Left ventricle myocardium inferior (tissue), 1 donor: ENCODE results near the gene LAPTM5. TPM values are rescaled to one million over a fixed set of nuclear protein-coding genes. Genes with fewer than 3 reads are reported as not detected.

Experiments
- DNase-seq: peaks from one replicate; pipeline ENCODE4 v3.0.0-alpha.2; 2020
- H3K27ac ChIP-seq: fragments of 200-600 bp; replicated peaks from 2 replicates; pipeline ENCODE4 v1.8.0; 2021
- H3K27me3 ChIP-seq: fragments of 200-600 bp; 2 replicates; pipeline ENCODE4 v1.8.0; 2021; ENCODE audit warnings: low read depth
- H3K36me3 ChIP-seq: fragments of 200-600 bp; 2 replicates; pipeline ENCODE4 v1.8.0; 2021
- H3K4me1 ChIP-seq: fragments of 200-600 bp; 2 replicates; pipeline ENCODE4 v1.8.0; 2021
- H3K4me3 ChIP-seq: fragments of 200-600 bp; 2 replicates; pipeline ENCODE4 v1.8.0; 2021; ENCODE audit warnings: mild to moderate bottlenecking, moderate library complexity
- H3K9me3 ChIP-seq: fragments of 200-600 bp; replicated peaks from 2 replicates; pipeline ENCODE4 v1.8.0; 2021
- CTCF ChIP-seq: fragments of 200-600 bp; IDR thresholded peaks from 2 replicates; pipeline ENCODE4 v1.8.0; 2021; ENCODE audit warnings: antibody characterized with exemption, mild to moderate bottlenecking, borderline replicate concordance
- intact Hi-C: fragments of 100-400 bp; cut with micrococcal nuclease; formaldehyde crosslinking; loops from one replicate; pipeline ENCODE4 v1.11.0; 2022
- total RNA-seq: library from RNA; stranded (reverse); fragmentation: NEBNext Ultra II Directional; extraction: Animal tissue kit (Norgen Biotek cat#: 25700); gene quantifications from one replicate; pipeline ENCODE4 v1.2.1, GENCODE V29; 2021
- donor health status: DM: no; HTN: yes; CAD: no; lungs with severe emphysema.

Gene LAPTM5
- total RNA-seq, 1 donor from 2014 or later = 18.8 TPM

DNA sequence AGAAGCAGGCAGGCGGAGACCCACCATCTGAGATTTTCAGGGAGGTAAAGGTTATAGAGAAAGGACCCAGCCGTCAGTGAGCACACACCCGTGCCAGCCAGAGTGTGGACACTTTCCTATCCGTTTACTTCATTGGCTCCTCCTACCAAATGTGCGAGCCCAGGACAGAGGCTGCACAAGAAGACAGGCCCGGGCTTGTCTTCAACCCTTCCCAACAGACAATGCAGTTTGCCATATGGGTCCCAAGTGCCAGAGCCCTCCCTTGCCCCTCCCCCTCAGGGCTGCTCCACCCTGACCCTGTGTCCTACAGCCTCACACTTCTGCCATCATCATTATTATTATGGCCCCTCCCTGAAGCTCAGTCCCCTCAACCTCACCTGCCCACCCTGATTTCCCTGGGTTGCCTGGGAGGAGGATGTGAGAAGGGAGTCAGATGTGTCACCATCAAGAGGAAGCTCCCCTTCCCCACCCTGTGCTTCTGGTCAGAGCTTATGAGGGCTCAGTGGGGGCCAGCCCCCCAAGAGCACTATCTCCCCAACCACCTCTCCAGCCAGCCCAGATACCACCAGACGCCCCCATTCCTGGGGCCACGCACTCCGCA lies 9.4 kb downstream of the LAPTM5 start:
- DNase-seq = no peak

DNA sequence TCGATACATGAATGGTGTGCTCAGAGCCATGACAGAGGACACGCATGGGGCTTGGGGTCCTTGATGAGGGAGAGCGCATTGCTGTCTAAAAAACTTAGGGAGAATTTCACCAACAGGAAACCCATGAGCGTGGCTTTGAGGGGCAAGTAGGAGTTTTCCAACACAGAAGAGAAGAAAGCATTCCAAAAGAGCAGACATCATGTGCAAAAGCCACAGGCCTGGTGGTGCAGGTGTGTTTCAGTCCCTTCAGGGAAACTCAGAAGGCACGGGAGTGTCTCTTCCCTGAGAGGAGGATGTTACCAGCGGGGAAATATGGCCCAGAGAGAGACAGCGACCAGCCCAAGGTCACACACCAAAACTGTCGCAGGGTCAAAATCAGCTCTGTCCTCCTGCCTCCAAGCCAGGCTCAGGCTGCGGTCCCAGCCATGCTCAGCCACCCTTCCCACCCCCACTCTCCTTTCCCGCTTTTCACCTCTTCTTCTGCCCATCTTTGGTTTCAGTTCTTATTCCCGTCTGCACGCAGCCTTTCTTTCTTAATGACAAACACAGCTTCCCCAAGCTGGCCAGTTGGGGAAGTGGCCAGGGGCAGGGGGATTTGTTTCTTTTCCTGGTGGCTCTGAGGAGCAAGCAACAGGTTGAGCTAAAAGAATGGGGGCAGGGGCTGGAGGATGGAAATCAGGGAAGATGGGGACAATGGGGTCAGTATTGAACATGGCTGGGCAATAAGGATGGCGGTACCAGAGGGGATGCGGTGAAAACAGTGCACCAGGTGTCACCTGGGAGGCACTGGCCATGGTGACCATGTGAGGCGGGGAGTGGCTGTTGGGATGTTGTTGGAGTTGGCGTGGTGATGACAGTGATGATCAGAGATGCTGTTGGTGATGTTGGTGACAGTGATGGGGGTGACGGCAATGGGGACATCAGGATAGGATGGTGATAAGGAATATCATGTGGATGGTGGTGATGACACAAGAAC lies 10.3 kb downstream of the LAPTM5 start:
- no peaks in the 10 kb centered on the region for H3K9me3 ChIP-seq
- H3K4me3 ChIP-seq = no peak overlapping the region
- peaks cover 5% of the 10 kb centered on the region for H3K4me1 ChIP-seq
- H3K27me3 ChIP-seq = peaks cover 14% of the 10 kb centered on the region
- no peak for TF ChIP-seq CTCF
- DNase-seq = no peak
- no peaks in the 10 kb centered on the region for H3K36me3 ChIP-seq
- no peak overlapping the region for H3K27ac ChIP-seq
- intact Hi-C loops = no loop called here

More for the DNA sequence above, 9.4 kb downstream of the LAPTM5 start:
- intact Hi-C loops = no loop called here
- TF ChIP-seq CTCF = no peak
- Histone ChIP-seq H3K36me3 (no peaks in the 10 kb centered on the region), H3K4me1 (peaks cover 5% of the 10 kb centered on the region), H3K9me3 (no peaks in the 10 kb centered on the region), H3K27me3 (peaks cover 22% of the 10 kb centered on the region), H3K4me3 (no peak overlapping the region), H3K27ac (no peak overlapping the region)

DNA sequence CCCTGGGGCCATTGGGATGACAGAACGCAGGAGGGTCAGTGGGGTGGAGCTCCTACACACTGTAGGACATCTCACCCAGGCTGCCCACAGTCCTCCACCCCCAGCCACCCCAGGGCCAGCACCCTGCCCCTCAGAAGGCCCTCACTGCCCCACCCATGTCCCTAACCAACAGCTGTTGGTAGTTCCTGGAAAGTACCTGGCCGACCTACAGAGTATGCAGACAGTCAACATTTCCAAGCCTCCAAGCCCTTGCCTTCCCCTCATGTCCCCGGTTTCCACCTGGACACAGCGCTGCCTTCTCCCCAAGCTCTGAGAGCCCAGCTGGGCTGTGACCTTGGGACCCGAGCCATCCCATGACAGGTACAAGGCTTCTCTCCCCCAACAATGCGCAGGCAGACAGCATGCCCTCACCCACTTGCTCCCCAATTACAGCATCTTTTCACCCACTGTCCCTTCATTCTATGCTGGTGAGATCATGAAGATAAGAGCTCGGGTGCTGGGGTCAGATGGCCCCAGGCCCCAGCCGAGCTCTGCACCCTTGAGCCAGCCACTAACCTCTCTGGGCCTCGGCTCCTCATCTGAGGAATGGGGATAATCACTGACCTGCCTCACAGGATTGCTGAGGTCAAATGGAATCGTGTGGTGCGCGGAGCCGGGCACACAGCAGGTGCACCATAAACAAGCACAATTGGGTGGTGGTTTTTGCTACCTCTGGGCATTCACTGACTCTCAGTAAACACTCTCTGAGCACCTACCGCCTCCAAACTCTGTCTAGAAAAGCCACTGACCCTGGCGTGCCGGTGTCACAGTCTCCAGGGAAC lies 11.2 kb downstream of the LAPTM5 start:
- Histone ChIP-seq H3K27ac (no peak overlapping the region), H3K4me1 (peaks cover 5% of the 10 kb centered on the region)
- no peak for TF ChIP-seq CTCF

GRCh38 chr1:30745834-30746208 lies 11.8 kb downstream of the LAPTM5 start:
- Histone ChIP-seq H3K36me3 (no peaks in the 10 kb centered on the region), H3K9me3 (no peaks in the 10 kb centered on the region), H3K4me1 (peaks cover 5% of the 10 kb centered on the region), H3K27me3 (peaks cover 3% of the 10 kb centered on the region), H3K27ac (no peak overlapping the region), H3K4me3 (no peak overlapping the region)
- no peak for TF ChIP-seq CTCF
- intact Hi-C loops = no loop called here
- no peak for DNase-seq

More for the DNA sequence above, 11.2 kb downstream of the LAPTM5 start:
- intact Hi-C loops = no loop called here
- no peaks in the 10 kb centered on the region for H3K9me3 ChIP-seq
- H3K27me3 ChIP-seq = peaks cover 5% of the 10 kb centered on the region
- no peak for DNase-seq
- no peak overlapping the region for H3K4me3 ChIP-seq
- H3K36me3 ChIP-seq = no peaks in the 10 kb centered on the region

- intact Hi-C loops = no loop called here
- TF ChIP-seq CTCF = no peak
- H3K27ac ChIP-seq = no peak overlapping the region
These were observed 12.3 kb downstream of the LAPTM5 start for GRCh38 chr1:30745156-30745833.

More at GRCh38 chr1:30745156-30745833, 12.3 kb downstream of the LAPTM5 start:
- DNase-seq = no peak
- Histone ChIP-seq H3K36me3 (no peaks in the 10 kb centered on the region), H3K27me3 (no peaks in the 10 kb centered on the region), H3K4me3 (no peak overlapping the region), H3K9me3 (no peaks in the 10 kb centered on the region), H3K4me1 (peaks cover 5% of the 10 kb centered on the region)
